ENCODE results near the gene NDST3.

DNA sequence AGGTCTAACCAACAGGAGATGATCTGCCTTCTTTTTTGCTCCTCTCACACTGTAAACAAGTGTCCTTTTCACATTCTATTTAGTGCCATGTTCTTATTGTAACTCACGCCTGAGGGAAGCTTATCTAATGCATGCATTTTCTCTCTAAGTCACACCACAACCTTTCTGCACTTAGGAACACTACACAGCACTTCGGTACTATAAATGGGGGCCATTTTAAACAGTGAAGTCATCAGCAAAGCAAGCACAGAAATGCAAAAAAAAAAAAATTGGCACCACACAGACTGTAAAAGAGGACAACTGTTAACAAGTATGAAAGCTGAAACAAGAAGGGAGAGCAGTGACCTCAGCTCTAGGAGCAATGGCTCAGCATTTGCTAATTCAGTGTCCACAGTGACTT, 273.4 kb downstream of the NDST3 start:
- TF ChIP-seq, protein P1, sequence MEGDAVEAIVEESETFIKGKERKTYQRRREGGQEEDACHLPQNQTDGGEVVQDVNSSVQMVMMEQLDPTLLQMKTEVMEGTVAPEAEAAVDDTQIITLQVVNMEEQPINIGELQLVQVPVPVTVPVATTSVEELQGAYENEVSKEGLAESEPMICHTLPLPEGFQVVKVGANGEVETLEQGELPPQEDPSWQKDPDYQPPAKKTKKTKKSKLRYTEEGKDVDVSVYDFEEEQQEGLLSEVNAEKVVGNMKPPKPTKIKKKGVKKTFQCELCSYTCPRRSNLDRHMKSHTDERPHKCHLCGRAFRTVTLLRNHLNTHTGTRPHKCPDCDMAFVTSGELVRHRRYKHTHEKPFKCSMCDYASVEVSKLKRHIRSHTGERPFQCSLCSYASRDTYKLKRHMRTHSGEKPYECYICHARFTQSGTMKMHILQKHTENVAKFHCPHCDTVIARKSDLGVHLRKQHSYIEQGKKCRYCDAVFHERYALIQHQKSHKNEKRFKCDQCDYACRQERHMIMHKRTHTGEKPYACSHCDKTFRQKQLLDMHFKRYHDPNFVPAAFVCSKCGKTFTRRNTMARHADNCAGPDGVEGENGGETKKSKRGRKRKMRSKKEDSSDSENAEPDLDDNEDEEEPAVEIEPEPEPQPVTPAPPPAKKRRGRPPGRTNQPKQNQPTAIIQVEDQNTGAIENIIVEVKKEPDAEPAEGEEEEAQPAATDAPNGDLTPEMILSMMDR (IDR thresholded peaks at IDR 0.05): no peak
- TF ChIP-seq POLR2A (IDR thresholded peaks at IDR 0.05): no peak
